CMK (cell line): Measurements from ENCODE around the gene LBHD2.
"Not testable (repeated sequence)": the region's sequence is repeated elsewhere in the genome, so short reads cannot be mapped to it uniquely, and the experiment has no call there.

Experiments used
- DNase-seq: peaks from one replicate; pipeline ENCODE4 v3.0.0-alpha.2; 2010; ENCODE audit warnings: low read depth

Gene LBHD2

DNA sequence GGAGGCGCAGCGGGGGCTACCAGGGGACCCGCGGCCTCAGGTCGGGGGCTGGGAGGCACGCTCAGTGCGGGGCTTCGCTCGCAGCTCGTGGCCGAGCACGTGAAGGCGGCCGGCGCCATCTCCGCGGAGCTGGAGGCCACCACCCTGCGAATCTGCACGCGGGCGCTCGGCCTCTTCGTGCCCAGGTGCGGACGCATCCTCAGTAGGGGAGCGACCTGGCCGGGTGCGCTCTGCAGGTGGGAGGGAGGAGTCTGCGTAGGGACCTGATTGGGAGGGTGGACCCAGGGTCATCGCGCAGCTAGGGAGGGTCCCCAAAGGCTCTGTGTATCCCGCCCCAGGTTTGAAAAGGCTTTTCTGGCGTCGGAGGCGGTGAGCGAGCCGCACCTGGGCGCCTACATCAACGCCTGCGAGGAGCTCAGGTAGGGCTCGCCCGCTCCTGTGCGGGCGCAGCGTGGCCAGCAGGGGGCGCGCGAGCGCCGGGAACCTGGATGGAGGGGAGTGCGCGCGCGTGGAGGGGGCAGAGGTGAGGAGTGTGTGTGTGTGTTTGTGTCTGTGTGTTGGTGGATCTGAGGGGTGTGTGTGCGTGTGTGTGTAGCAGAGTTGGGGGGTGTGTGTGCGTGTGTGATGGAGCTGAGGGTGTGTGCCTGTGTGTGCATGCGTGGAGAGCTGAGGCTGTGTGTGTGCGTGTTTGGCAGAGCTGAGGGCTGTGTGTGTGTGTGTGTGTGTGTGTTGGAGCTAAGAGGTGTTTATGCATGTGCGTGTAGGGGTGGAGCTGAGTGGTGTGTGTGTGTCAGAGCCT, 20.8 kb downstream of the LBHD2 start:
- DNase-seq: no peak

DNA sequence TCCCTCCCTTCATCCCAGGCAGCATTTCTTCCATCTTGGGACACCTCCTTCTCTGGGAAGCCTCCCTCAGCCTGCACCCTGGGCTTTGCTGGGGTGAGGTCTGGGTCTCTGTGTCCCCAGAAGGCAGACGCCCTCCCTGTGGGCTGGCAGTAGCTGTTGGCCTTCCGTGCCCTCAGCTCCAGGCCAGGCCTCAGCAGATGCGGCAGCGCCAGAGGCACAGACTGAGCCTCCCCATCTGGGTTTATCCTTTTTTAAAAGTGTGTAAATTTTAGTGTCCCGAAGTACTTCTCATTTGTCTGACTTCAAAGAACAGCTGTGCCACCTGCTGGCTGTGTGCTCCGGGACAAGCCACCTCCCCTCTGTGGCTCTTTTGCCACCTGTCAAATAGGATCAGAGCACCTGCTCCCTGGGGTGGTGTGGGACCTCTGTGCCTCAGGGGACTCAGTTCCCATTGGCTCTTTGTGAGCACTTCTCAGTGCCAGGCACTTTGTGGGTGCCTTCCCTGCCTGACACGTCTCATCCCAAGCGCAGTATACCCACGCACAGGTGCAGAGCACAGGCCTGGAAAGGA, 21.7 kb downstream of the LBHD2 start:
- DNase-seq: no peak

DNA sequence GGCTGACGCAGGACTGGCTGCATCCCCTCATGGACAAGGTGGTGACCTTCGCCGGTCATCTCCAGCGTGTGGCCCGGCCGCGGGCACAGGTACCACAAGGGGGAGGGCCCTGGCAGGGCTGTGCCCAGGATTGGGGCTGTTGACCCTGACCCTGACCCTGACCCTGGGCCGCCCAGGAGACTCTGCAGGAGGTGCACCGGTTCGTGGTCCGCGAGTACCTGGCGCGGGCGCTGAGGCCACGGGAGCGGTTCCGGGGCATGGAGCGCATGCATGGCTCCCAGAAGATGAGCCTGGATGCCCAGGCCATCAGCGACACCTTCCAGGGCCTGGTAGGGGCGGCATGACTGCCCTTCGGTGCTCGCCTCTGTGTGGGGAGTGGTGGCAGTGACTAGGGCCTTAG, 23.4 kb downstream of the LBHD2 start:
- no peak for DNase-seq

DNA sequence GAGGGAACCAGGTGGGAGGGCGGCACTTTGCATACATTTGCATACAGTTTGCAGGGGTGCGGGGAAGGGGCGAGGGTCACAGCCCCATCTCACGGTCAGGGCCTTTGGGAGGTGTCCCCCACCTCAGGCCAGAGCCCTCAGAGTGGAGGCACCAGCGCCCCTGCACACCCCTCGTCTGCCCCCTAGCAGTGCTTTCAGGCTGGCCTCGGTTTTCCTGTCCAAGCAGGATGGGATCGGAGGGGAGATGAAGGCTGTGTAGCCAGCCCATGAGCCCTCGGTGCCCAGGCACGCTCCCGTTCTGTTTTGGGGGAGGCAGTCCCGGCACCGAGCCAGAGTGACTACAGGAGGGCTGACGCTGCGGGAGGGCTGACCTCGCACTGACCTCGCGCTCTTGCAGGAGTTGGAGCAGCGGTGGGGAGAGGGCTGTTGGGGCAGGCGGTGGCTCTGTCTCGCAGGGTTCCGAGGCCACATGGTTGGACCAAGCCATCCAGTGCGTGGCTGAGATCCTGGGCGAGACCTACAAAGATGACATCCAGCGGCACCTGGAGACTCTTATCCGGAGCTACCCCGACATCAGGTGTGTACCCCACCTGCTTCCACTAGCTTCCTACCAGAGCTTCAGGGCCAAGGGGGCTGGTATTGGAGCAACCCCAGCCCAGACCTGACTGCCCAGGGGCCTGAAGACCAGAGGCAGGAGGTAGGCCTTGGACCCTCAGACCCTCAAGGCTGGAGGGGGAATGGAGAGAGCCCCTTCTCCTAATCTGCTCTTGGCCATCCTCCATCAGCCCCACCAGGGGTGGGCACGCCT, 24.1 kb downstream of the LBHD2 start:
- no peak for DNase-seq

DNA sequence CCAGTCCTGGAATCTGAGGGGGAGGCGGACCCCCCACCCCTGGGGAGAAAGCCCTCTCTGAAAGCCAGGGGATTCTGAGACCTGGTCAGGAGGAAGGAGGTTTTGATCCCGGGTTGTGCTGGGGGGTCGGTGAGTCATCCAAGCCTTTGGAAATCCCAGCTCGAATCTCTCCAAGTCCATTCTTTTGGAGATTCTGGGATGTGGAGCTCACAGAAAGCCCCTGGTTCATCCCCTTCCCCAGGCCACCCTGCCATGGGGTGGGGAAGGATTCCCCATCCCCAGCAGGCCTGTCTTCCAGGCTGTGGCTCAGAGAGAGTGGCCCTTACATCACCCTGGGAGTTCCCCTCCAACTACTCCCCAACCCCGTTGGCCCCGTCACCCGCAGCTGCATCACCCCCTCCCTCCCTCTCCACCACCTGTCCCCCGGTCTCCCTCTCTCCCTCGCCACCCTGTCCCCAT, 24.8 kb downstream of the LBHD2 start:
- no peak for DNase-seq

DNA sequence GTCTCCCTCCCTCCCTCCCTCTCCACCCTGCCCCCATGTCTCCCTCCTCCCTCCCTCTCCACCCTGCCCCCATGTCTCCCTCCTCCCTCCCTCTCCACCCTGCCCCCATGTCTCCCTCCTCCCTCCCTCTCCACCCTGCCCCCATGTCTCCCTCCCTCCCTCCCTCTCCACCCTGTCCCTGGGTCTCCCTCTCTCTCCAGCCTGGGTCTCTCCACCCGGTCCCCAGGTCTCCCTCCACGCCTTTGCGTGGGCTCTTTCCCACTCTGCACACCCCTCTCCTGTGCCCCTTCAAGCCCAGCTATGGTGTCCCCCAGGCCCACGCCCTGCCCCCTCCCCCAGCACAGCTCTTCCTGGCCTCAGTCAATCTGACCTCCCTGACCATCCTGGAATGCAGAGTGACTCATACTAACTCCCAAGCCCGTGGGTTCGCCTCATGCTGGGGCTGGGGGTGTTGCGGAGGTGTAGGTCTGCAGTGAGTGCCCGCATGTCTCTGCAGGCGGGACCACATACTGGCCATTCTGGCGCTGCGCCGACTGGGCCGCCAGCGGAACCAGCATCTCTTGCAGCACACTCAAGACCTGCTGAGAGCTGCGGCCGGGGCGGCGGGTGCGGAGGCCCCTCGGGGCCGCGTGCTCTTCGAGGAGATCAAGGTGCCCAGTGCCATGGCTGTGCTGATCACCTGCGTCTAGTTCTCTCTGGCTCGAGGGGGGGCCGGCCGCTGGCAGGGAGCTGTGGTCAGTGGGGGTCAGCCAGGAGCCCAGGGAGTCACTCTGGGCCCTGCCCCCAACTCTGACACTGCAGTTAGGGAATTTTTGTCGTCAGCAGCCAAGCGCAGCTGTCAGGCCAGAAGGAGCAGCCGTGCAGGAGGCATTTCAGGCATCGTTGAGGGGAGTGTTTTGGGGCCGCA, 25.8 kb downstream of the LBHD2 start:
- no peak for DNase-seq

DNA sequence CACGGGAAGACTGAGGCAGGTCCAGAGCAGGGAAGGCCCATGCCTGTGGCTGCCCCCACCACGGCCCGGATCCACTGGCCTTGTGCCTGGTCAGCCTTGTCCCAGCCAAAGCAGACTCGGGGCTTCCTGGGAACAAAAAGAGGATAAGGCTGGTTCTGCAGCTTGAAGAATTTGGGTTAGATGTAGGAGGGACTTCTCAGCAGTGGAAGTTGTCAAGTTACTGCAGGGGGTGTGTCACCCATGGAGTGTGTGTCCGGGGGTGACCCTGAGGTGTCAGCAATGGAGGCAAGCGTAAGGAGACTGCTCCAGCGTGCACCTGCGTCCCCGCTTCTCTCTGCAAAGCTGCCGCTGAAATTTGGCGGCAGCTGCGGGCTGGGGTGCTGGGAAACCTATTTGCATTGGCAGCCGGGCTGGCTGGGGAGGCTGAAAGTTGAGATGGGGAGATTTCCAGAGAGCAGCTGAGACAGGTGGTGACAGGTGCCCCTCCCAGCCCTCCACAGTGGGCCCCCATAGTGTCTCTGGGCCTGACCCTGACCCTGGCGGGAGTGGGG, 26.7 kb downstream of the LBHD2 start:
- DNase-seq: no peak

DNA sequence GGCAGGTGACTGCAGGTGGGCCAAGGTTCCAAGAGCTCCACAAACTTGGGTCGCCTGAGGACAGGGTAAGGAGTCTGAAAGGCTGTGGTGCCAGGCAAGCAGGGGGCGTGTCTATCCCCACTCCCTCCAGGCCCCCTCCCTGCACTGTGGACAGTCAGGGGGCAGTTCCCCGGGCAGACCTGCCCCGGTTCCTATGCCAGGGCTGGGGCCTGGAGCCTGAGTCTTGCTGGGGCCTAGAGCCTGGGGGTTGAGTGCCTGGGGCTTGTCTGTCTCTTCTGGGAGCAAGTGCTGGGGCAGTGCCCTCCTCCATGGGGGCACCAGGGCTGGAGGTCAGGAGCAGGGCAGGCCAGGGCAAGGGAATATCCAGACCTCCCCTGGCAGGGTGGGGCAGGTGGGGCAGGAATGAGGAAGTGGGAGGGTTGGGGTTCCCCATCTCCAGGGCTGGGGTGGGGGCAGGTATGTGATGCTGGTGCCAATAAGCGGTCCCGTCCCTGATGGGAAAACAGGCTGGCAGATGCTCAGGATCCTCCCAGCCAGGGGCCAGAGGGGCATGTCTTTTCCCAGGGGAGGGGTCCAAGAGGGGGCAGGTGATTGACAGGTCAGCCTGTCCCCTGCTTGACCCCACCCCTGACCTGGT, 27.3 kb downstream of the LBHD2 start:
- no peak for DNase-seq

DNA sequence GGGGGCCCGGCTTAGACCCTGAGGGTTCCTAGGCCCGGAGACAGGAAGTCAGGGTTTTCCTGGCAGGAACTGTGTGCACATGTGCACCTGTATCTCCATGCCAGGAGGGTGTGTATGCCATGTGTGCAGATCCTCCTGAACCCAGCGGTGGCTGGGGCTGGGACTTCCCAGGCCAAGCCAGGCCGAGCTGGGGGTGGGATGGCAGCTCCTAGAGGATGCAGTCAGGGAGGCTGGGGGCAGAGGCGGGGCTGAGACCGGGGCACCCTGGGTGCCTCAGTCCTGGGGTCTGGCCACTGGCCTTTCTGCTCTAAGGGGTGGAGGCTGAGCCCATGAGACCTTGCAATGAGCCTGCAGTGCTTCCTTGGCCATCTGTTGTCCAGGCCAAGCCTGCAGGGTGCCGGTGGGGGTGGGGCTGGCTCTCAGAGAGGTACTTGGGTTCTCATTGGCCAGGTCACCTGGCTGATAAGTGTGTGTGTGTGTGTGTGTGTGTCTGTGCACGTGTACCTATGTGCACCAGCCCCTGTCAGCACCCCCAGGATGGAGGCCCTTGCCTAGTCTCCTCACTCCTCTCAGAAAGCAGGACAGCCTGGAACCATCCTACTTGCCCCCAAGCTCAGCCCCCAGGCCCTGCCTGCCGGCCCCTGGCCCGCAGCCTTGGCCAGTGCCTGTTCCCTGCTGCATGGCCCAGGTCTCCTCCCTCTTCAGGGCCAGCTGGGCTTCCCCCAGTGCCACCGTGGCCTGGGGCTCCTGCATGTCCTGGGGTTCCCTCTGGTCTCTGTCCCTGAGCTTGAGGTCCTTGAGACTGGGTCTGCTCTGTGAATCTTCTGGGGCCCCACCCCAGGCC, 28.6 kb downstream of the LBHD2 start:
- no peak for DNase-seq

DNA sequence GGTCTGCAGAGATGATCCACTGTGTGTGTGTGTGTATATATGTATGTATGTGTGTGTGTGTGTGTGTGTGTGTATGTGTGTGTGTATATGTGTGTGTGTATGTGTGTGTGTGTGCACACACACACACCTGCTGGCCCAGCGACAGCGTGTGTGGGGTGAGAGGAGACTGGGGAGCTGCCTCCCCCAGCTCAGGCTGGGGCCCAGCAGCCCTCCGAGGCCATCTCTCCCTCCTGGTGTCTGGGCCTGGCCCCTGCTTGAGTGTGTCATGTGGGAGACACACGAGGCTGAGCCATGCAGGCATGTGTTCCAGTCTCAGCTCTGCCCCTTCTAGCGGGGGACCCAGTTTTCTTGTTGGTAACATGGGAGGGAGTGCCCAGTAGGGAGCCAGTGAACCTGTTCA, 29.3 kb downstream of the LBHD2 start:
- no peak for DNase-seq

DNA sequence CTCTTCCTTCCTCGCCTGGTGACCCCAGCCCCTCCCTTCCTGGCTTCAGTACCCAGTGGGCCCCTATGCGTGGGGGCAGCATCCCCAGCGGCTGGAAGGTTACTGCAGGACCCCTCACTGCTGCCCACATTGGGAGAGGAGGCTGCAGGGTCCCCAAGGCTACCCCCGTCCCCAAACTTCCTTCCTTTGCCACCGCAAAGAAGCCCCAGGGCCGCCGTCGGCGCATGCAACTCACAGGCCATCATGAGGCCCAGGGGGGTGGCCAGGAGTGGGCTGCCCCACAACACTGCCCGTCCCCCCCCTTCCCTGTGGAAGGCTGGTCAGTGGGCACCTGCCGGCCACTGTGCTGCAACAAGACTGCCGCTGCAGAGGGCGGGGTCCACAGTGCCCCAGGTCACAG, 29.8 kb downstream of the LBHD2 start:
- DNase-seq: no peak

DNA sequence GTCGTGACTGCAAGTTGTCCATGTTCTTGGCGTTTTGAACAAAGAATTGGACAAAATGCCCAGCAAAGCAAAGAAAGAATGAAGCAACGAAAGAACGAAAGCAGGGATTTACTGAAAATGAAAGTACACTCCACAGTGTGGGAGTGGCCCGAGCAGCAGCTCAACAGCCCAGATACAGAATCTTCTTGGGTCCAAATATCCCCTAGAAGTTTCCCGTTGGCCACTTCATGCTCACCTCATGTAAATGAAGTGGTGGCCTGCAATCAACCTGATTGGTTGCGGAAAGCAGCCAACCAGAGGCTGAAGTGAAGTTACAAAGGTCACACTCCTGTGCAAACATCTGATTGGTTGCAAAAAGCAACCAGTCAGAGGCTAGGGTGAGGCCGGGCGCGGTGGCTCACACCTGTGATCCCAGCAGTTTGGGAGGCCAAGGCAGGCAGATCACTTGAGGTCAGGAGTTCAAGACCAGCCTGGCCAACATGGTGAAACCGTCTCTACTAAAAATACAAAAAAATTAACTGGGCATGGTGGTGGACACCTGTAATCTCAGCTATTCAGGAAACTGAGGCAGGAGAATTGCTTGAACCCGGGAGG, 31.2 kb downstream of the LBHD2 start:
- not testable (repeated sequence) for DNase-seq

DNA sequence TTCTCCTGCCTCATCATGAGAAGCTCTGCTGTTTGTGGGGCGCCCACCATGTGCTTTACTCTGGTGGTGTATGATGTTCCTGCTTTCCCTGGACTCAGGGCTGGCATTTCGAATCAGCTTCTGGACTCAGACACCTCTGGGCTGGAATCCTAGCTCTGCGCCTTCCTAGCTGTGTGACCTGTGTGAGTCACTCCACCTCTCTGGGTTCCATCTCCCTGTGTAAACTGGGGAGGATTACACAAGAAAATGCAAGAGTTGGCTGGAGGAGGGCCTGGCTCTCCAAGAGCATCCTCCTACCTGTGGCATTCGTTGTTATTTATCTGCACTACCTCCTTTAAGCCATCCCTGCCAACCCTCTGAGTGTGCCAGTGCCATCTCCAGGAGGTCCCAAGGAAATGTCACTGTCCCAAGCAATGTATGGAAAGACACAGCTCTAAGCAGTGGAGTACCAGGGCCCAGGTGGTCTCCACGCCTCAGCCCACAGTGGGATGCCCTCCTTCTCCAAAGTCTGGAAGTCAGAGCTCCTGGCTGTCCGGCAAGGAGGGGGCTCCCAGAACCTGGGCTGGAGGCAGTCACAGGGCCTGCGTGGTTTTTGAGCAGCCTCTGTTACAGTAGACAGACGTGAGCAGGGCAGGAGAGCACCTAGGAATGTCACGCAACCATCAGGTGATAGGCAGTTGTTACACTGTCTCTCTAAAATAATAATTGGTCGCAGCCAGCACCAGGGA, 32.0 kb downstream of the LBHD2 start:
- no peak for DNase-seq

DNA sequence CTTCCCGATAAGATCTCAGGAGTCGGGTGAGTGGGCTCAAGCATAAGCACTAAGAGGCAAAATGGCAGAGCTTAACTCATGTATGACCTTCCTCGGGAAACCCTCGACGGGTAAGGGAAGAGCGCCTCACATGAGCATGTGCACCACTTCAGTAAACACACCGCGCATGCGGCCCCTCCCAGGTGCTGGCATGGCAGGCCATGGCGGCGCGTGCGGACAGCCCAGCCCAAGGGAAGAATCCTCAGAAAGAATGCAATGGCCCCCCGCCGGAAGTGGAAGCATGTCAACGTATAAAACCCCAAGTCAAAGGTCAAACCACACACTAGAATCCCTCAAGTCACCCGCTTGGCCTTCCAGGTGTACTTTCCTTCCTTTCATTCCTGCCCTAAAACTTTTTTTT, 32.6 kb downstream of the LBHD2 start:
- no peak for DNase-seq

DNA sequence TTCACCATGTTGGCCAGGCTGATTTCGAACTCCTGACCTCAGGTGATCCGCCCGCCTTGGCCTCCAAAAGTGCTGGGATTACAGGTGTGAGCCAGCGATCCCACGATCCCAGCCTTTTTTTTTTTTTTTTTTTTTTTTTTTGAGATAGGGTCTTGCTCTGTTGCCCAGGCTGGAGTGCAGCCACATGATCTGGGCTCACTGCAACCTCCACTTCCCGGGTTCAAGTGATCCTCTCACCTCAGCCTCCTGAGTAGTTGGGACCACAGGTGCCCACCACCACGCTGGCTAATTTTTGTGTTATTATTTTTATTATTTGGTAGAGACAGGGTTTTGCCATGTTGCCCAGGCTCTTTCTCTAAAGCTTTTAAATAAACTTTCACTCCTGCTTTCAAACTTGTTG, 33.5 kb downstream of the LBHD2 start:
- DNase-seq: not testable (repeated sequence)

DNA sequence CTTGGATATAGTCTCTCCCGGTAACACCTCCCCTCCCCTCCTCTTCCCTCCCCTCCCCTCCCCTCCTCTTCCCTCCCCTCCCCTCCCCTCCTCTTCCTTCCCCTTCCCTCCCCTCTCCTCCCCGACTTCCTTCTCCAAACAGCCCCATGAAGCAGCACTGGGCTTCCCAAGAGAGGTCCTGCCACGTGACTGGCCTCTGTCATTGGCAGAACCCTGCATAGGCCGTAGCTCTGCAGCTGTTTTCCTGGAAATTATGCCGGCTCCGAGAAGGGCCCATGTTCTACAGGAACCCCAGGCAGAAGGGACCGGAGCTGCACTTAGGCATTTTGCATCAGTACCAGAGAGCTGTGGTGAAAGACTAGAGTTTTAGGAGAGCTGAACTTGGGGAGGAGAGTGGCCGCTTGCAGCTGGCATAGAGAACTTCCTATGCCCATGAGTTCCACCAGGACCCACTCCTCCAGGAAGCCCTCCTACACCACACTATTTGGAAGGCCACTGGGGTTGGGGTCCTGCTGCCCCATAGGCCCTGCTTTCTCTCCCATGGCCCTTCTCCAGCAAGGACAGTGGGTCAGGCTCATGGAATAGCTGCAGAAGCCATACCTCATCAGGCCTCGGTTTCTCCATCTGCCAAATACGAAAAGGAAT, 34.1 kb downstream of the LBHD2 start:
- DNase-seq: no peak

DNA sequence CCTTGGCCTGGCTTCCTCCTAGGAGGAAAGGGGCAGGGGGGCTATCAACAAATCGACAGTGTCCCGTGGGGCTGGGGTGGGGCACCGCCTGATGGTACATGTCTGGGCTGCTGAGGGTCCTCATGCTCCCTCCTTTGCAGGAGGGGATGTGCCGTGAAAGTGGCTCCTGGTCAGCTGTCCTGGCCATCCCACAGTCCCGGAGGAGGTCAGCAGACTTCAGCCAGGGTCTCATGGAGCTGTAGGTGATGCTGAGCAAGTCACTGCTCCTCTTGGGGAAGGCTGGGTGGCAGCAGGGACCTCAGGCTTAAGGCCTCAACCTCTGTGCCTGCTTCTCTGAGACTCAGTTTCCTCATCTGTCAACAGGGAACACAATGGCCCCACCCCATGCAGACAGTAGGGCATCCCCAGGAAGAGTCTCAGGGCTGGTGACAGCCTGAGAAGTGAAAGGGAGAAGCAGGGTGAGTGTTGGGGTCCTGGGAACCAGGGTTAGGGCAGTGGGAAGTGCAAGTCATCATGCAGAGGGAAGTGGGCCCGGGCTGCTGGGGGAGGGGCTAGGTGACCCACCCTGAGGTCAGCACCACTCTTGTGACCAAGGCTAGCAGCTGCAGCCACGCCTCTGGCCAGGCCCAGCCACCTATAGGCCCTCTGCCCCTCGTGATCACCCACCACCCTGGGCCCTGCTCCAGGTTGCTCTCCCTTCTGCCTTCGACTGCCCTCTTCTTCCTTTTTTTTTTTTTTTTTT, 34.8 kb downstream of the LBHD2 start:
- DNase-seq: peak; percentile 91

DNA sequence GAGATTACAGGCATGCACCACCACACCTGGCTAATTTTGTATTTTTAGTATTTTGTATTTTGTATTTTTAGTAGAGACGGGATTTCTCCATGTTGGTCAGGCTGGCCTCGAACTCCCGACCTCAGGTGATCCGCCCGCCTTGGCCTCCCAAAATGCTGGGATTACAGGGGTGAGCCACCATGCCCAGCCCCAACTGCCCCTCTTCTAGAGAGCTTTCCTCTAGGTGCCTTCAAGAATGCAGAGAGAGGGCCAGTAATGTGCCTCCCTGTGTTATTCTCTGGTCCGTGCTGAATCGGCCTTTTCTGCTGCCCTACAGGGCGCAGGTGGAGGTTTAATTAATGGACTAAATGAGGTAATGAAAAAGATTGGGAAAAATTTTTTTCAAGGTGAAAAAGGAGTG, 35.5 kb downstream of the LBHD2 start:
- not testable (repeated sequence) for DNase-seq
